HG03280 (cell line): ENCODE measurements around the gene CALU.

ENCODE experiments used
- ATAC-seq: cut with Tn5 transposase; IDR thresholded peaks from one replicate; pipeline ENCODE4 v1.9.1; 2021; ENCODE audit warnings: mild to moderate bottlenecking, moderate library complexity; ENCODE audit not compliant: unreplicated experiment

The CALU gene

DNA sequence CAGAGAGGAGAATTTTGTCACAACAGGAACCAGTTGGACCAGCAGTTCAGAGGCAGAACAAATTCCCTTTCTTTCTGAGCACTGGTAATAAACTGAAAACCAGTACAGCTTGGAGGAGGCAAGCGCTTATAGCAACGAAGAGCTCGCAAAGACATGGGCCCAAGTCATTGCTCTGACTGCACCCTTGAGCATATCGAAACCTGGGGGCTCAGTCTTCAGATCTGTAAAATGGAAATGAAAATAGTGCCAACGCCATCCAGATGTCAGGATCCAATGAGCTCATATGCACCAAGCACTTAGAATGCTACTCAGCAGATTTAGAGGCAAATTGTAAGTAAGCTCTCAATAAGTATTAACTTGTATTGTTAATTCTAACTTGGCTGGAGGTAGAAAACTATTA lies 14.4 kb upstream of the CALU start:
- no peak for ATAC-seq

- ATAC-seq: no peak
Observed at GRCh38 chr7:128725531-128725930, 13.6 kb upstream of the CALU start.

GRCh38 chr7:128726059-128726736 lies 13.0 kb upstream of the CALU start:
- ATAC-seq: no peak

GRCh38 chr7:128726737-128727072 lies 12.5 kb upstream of the CALU start:
- no peak for ATAC-seq

DNA sequence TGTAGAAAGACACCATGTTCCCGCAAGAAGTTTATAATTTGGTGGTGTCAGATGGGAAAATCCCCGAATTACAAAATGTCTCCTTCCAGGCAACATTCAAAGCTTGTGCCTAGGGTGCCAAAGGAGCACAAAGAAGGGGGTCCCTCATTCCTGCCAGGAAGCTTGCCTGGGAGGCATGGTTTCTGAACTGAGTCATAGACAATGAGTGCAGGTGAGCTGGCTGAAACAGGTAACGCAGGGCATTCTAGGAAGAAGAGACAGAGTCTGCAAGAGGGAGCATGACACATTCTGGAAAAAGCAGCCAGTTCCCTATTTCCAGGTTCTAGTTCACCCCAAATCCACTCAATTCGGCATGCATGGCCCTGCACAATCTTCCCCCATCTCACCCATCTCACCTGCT lies 11.9 kb upstream of the CALU start:
- ATAC-seq: no peak

DNA sequence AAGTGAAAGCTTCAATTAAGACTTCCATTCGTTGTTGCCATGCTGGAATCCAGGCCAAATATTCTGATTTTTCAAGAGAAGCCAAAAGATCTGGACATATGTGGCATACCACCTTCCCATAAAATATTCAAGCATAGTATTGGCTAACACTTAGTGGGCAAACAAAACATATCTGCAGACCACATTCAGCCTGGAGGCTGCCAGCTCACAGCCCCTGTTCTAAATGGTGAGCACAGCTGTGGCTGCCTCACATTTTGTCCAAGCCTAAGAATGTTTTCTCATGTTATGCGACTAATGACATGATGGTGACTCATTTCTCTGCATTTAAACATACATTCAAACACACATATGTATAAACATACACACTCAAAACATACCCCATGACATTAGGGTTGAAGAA lies 10.6 kb upstream of the CALU start:
- ATAC-seq: no peak

DNA sequence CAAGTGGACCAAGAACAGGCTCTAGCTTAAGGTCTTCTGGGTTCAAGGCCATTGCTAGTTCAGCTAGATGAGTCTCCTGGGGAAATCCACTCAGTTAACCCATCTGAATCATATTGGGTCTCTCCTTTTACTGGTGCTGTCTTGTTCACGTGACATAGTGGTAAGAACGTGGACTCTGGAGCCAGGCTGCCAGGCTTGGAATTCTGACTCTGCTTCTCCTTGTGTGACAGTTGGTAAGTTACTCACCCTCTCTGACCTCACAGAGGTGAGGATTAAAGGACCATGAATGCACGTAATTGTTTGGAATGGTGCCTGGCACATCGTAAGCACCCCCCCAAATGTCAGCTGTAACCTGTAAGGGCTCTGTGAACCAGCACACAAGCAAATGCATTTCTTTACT lies 9.7 kb upstream of the CALU start:
- ATAC-seq: no peak

DNA sequence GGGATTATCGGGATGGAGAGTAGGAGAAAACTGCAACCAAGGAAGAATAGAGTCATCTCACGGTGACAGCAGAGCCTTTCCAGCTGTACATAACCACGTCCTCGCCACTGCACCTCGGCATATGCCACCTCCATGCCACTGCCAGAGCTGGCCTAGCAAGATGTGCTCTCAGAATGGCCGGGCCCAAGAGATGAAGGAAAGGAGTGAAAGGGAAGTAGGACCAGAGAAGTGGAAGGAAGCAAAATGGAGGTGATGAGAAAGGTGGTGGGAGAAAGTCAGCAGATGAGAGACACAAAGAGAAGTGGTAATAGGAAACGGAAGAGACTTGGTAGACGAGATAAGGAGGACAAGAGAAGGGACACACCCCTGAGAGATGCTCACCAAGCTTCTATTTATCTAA lies 8.0 kb upstream of the CALU start:
- no peak for ATAC-seq

- ATAC-seq: no peak
Observed at GRCh38 chr7:128732521-128733277, 6.5 kb upstream of the CALU start.

DNA sequence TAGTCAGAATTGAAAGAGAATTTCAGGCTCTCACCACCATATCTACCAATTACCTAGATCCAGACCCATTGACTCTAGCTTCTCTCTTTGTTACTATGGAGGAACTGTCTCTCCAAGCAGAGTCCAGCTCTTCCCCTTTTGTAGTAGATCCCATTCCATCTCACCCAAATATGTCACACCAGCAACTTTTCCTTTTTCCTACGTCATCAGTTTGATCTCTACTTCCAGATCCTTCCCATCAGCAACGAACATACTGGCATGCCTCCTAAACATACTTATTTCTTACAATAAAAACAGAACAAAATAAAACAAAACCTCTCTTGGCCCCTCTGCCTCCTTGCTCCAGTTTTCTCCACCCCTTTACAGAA lies 5.9 kb upstream of the CALU start:
- ATAC-seq: no peak

DNA sequence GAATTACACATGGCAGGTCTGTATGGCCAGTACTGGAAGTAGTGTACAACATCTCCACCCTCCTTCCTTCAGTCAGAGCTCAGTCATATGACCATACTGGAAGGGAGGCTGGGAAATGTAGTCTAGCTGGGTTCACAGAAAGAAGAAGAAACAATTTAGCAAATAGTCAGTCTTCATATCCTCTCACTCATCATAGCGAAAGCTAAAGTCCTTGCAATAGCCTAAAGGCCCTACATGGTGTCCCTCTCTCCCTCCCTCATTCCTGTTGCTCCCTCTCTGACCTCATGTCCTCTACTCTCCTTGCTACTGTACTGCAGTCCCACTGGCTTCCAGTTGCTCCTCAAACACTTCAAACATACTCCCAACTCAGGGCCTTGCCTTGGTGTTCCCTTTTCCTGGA lies 4.3 kb upstream of the CALU start:
- no peak for ATAC-seq

DNA sequence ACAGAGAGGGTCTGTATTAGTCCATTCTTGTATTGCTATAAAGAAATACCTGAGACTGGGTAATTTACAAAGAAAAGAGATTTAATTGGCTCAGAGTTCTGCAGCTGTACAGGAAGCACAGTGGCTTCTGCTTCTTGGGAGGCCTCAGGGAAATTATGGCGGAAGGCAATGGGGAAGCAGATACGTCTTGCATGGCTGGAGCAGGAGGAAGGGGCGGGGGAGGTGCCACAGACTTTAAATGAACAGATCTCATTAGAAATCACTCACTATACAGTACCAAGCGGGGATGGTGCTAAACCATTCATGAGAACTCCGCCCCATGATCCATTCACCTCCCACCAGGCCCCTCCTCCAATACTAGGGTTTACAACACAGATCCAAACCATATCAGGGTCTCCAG lies 3.7 kb upstream of the CALU start:
- no peak for ATAC-seq

DNA sequence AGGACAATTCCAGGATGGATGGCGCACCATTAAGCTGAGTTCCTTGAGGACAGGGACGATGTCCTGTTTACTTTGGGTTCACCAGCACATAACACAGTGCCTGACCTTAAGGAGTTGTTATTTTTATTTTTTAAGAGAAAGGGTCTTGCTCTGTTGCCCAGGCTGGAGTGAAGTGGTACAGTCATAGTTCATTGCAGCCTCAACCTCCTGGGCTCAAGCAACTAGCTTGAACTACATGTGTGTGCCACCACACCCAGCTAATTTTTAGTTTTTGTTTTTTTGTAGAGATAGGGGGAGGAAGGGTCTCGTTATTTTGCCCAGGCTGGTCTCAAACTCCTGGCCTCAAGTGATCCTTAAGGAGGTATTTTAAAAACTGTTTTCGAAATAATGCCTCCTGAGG lies 1.7 kb upstream of the CALU start:
- ATAC-seq: no peak

DNA sequence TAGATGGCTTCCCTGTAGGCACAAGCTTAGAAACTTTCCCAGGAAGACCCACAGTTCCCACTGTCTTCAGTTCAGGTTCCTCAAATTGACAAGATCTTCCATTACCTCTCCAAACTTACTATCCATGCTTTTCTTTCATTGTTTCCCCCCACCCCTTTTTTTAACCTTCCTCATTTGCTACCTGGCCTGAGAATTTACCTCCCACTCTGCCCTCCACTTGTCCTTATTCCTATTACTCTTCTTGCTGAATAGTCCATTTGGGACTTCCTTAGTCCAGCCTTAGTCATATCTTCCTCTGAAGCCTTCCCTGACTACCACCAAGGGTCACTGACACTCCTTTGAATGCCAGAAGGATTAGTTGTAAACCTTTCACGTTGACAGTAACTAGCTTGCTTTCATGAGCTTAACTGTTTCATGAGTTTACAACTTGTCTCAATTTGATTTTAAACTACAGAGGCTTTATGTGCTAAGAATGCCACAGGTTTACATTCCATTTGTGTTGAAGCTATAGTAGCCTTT lies 1.2 kb upstream of the CALU start:
- ATAC-seq: no peak

GRCh38 chr7:128738570-128739047 lies 550 bp upstream of the CALU start:
- ATAC-seq: peak; percentile 4

- no peak for ATAC-seq
Observed at GRCh38 chr7:128739990-128740682, 977 bp downstream of the CALU start.

GRCh38 chr7:128740996-128741395 lies 1.8 kb downstream of the CALU start:
- ATAC-seq: no peak

GRCh38 chr7:128741491-128741890 lies 2.3 kb downstream of the CALU start:
- no peak for ATAC-seq

DNA sequence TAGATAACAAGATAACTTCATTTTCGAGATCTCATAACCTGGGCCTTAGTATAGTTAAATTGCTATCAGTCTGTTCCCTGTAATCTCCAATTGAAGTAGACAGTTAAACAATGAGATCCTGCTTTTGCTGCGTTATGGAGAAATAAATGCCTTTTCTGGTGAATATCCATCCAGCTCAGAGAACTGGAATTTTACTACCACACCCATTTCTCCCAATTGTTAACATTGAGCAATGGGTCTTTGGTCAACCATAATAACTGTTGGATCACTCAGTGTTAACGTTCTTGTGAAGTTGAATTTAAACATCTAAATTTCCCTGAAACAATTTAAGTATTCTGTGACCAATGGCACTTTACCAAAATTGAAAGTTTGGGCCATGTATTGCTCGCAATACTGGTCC lies 3.0 kb downstream of the CALU start:
- no peak for ATAC-seq

DNA sequence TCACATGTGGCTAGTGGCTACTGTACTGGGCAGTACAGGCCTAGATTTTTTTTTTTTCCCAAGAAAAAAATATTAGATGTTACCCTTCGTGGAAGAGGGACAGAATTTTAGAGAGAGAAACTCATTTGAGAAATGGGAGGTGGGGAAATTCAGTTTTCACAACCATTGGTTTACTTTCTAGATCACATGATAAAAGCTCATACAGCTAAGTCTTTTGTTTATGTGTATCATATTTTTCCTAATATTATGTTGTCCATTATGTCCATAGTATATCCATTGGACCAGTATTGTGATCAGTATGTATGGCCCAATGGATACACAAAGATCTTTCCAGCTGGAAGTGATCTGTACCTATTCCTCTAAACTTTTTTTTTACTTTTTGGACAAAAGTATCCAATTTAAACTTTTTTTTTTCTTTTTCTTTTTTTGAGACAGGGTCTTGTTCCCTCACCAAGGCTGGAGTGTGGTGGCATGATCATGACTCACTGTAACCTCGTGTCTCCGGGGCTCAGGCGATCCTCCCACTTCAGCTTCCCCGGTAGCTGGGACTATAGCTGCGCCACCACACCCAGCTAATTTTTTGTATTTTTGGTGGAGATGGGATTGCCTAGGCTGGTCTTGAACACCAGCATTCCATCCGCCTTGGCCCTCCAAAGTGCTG lies 4.1 kb downstream of the CALU start:
- ATAC-seq: no peak

- no peak for ATAC-seq
Observed at GRCh38 chr7:128744366-128744905, 5.3 kb downstream of the CALU start.
